ENCODE measurements around the gene ZNF609. TPM values are rescaled to one million over a fixed set of nuclear protein-coding genes. Genes with fewer than 3 reads are reported as not detected.

The ZNF609 gene
- total RNA-seq, 1 experiment from 2014 or later: 9.9 TPM

GRCh38 chr15:64430000-64430735, 30.2 kb upstream of the ZNF609 start:
- intact Hi-C loops (cut with micrococcal nuclease): loop anchor here (10.0 kb wide), 1 partner anchor 225 kb away; no protein-coding TSS in a partner anchor
- TF ChIP-seq EZH2phosphoT487 (IDR thresholded peaks at IDR 0.05; ENCODE audit: borderline replicate concordance, low read length) (no peak), EZH2 (IDR thresholded peaks at IDR 0.05; ENCODE audit: low read length, unreplicated experiment) (no peak), CTCF (conservative IDR thresholded peaks at IDR 0.05; ENCODE audit: low read depth, low read length) (no peak)
- no peaks in the 10 kb centered on the region for H3K79me2 ChIP-seq (ENCODE audit: low read length)
- no peaks in the 10 kb centered on the region for H3K4me1 ChIP-seq (ENCODE audit: insufficient read depth, low read length)
- no peaks in the 10 kb centered on the region; the same call in 1 of the 2 replicates for H3K36me3 ChIP-seq (ENCODE audit: low read depth, low read length)
- no peaks in the 10 kb centered on the region for H3K9me3 ChIP-seq (ENCODE audit: low read length)
- CTCF ChIA-PET: no interaction called here
- no peaks in the 10 kb centered on the region for H3K9me2 ChIP-seq (replicated peaks; ENCODE audit: low read length)
- ATAC-seq (no peak), DNase-seq (no peak)
- BruUV-seq (replicated peaks): no TSS peak
- no peak overlapping the region for H3K9ac ChIP-seq (ENCODE audit: low read length)
- H2AFZ ChIP-seq (ENCODE audit: low read length): no peak overlapping the region
- no peak overlapping the region for H3K4me3 ChIP-seq (ENCODE audit: low read length)
- no peak overlapping the region for H3K4me2 ChIP-seq (ENCODE audit: low read length)
- no peaks in the 10 kb centered on the region for H4K20me1 ChIP-seq (ENCODE audit: low read length)
- no peaks in the 10 kb centered on the region for H3F3A ChIP-seq (ENCODE audit: low read length, unreplicated experiment)
- POLR2A ChIA-PET (ENCODE audit: unreplicated experiment): no interaction called here
- H3K27me3 ChIP-seq (ENCODE audit: low read length): no peaks in the 10 kb centered on the region
- H3K27ac ChIP-seq (ENCODE audit: low read length): no peak overlapping the region

- Histone ChIP-seq H3K79me2 (ENCODE audit: low read length) (no peaks in the 10 kb centered on the region), H3K9ac (ENCODE audit: low read length) (no peak overlapping the region), H3K4me2 (ENCODE audit: low read length) (no peak overlapping the region), H3K27me3 (ENCODE audit: low read length) (no peaks in the 10 kb centered on the region), H3K36me3 (ENCODE audit: low read depth, low read length) (no peaks in the 10 kb centered on the region), H4K20me1 (ENCODE audit: low read length) (no peaks in the 10 kb centered on the region), H3K27ac (ENCODE audit: low read length) (no peak overlapping the region), H3K4me1 (ENCODE audit: insufficient read depth, low read length) (peaks cover 2% of the 10 kb centered on the region), H3K9me2 (replicated peaks; ENCODE audit: low read length) (no peaks in the 10 kb centered on the region), H2AFZ (ENCODE audit: low read length) (no peak overlapping the region), H3K9me3 (ENCODE audit: low read length) (no peaks in the 10 kb centered on the region), H3K4me3 (ENCODE audit: low read length) (no peak overlapping the region), H3F3A (ENCODE audit: low read length, unreplicated experiment) (no peaks in the 10 kb centered on the region)
- no TSS peak for BruUV-seq (replicated peaks)
- intact Hi-C loops (cut with micrococcal nuclease): no loop called here
- ChIA-PET POLR2A (ENCODE audit: unreplicated experiment) (no interaction called here), CTCF (no interaction called here)
- ATAC-seq (no peak), DNase-seq (no peak)
- TF ChIP-seq CTCF (conservative IDR thresholded peaks at IDR 0.05; ENCODE audit: low read depth, low read length) (no peak), EZH2 (IDR thresholded peaks at IDR 0.05; ENCODE audit: low read length, unreplicated experiment) (no peak), EZH2phosphoT487 (IDR thresholded peaks at IDR 0.05; ENCODE audit: borderline replicate concordance, low read length) (no peak)
Measured at GRCh38 chr15:64437982-64438381, 22.4 kb upstream of the ZNF609 start.

DNA sequence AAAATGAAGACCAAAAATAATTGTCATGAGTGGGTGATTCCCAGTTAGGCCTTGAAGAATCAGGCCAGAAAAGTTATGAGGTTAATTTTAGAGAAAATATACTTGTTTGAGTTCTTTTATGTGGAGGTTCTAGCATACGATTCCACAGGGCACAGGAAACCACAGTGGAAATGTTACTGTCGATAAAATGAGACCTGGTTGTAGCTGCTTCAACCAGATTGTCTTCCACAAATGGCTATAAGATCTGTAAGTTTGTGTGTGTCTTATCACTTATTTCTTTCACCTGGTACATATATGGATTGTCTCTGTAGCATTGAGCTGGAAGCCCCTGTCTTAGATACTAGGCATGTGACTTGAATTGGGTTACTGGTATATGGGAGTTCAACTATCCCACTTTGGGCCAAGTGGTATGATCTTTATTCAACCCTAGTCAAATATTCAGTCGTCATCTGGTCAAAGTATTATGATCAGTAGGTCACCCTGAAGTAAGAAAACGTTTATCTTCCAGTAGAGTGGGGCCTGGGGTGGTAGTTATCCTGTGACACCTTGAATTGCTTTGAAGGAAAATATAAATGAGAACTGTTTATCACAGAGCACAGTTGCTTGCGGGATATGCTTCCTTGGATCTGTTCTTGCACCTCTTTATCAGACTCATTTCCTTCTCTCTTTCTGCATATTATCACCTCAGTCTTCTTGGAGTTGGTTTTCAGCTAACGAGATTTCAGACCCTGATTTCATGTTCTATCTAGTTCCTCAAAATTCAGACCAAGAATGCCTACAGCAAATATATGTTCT, 21.5 kb upstream of the ZNF609 start:
- H3K79me2 ChIP-seq (ENCODE audit: low read length): no peaks in the 10 kb centered on the region
- no peak overlapping the region for H3K9ac ChIP-seq (ENCODE audit: low read length)
- no peak overlapping the region for H3K27ac ChIP-seq (ENCODE audit: low read length)
- intact Hi-C loops (cut with micrococcal nuclease): no loop called here
- H3K27me3 ChIP-seq (ENCODE audit: low read length): no peaks in the 10 kb centered on the region
- TF ChIP-seq EZH2 (IDR thresholded peaks at IDR 0.05; ENCODE audit: low read length, unreplicated experiment) (no peak), EZH2phosphoT487 (IDR thresholded peaks at IDR 0.05; ENCODE audit: borderline replicate concordance, low read length) (no peak), CTCF (conservative IDR thresholded peaks at IDR 0.05; ENCODE audit: low read depth, low read length) (no peak)
- peaks cover 11% of the 10 kb centered on the region for H3K4me1 ChIP-seq (ENCODE audit: insufficient read depth, low read length)
- no peak overlapping the region for H2AFZ ChIP-seq (ENCODE audit: low read length)
- no peaks in the 10 kb centered on the region for H4K20me1 ChIP-seq (ENCODE audit: low read length)
- no peaks in the 10 kb centered on the region for H3K9me3 ChIP-seq (ENCODE audit: low read length)
- no peaks in the 10 kb centered on the region for H3K9me2 ChIP-seq (replicated peaks; ENCODE audit: low read length)
- H3F3A ChIP-seq (ENCODE audit: low read length, unreplicated experiment): no peaks in the 10 kb centered on the region
- no peak for ATAC-seq
- POLR2A ChIA-PET (ENCODE audit: unreplicated experiment): no interaction called here
- H3K4me3 ChIP-seq (ENCODE audit: low read length): no peak overlapping the region
- H3K4me2 ChIP-seq (ENCODE audit: low read length): no peak overlapping the region
- no peak for DNase-seq
- no TSS peak for BruUV-seq (replicated peaks)
- H3K36me3 ChIP-seq (ENCODE audit: low read depth, low read length): no peaks in the 10 kb centered on the region
- CTCF ChIA-PET: no interaction called here
